ENCODE data around the gene NEU1.

- TF ChIP-seq POLR2AphosphoS5 (IDR thresholded peaks at IDR 0.05; ENCODE audit: insufficient read depth in 1 of 2, low read depth in 1 of 2) = no peak
- no peak for TF ChIP-seq CTCF (IDR thresholded peaks at IDR 0.05)
- no peak for TF ChIP-seq POLR2A (IDR thresholded peaks at IDR 0.05)
Measured at GRCh38 chr6:31887173-31888007, 24.8 kb upstream of the NEU1 start.

Data from vagina (tissue), 2 donors.